Measurements from ENCODE around the gene CAMK2B.

CAMK2B gene

DNA sequence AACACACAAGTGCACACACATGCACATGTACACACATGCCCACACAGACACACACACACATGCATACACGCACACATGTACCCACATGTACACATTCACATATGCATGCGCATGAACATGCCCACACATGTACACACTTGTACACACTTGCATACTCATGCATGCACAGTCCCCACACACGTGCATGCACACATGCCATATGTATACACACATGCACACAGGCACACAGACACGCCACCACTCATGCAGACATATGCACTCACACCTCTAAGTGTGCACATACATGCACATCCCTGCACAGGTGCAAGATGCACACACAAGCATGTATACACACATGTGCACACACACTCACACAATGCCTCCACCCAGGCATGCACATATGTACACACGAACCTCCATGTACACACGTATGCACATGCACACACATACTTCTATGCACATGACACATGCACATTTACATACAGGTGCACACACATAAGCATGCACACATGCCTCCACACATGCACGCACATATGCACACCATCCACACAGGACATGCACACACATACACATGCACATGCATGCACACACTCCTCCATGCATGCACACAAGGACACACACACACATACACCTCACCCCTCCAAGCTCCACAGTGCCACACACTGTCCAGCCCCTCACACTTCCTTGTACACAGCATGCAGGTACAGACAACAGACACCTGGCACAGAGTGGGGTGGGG is 78.8 kb downstream of the CAMK2B start:
- no peak for DNase-seq (ENCODE audit: low spot score)
- TF ChIP-seq, protein P1, sequence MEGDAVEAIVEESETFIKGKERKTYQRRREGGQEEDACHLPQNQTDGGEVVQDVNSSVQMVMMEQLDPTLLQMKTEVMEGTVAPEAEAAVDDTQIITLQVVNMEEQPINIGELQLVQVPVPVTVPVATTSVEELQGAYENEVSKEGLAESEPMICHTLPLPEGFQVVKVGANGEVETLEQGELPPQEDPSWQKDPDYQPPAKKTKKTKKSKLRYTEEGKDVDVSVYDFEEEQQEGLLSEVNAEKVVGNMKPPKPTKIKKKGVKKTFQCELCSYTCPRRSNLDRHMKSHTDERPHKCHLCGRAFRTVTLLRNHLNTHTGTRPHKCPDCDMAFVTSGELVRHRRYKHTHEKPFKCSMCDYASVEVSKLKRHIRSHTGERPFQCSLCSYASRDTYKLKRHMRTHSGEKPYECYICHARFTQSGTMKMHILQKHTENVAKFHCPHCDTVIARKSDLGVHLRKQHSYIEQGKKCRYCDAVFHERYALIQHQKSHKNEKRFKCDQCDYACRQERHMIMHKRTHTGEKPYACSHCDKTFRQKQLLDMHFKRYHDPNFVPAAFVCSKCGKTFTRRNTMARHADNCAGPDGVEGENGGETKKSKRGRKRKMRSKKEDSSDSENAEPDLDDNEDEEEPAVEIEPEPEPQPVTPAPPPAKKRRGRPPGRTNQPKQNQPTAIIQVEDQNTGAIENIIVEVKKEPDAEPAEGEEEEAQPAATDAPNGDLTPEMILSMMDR (IDR thresholded peaks at IDR 0.05; ENCODE audit: borderline replicate concordance, control extremely low read depth, extremely low read depth, insufficient read depth, missing control alignments) = no peak
- in situ Hi-C loops (cut with MboI; ENCODE audit: low sequenced_read_pairs, unreplicated experiment) = no loop called here

DNA sequence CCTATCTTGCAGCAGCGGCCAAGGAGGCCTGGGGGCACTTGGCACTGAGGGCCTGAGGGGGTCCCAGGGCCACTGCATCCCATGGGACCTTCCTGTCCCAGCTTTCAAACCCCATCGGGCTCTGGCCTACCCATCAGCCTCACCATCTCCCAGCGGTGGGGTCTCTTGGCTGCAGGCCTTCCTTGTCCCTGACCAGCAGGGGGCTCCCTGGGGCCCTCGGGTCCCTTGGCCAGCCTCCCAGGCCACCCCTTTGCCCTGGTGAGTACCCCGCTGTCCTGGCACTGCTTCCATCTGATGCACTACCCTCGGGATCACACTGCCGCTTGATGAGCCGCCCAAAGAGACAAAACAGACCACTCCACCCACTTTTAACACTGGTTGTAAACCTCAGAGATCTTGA is 81.1 kb downstream of the CAMK2B start:
- TF ChIP-seq, protein P1 (IDR thresholded peaks at IDR 0.05; ENCODE audit: borderline replicate concordance, control extremely low read depth, extremely low read depth, insufficient read depth, missing control alignments) = peak; percentile 78
- in situ Hi-C loops (cut with MboI; ENCODE audit: low sequenced_read_pairs, unreplicated experiment) = no loop called here
- peak; percentile 86 for DNase-seq (ENCODE audit: low spot score)

DNA sequence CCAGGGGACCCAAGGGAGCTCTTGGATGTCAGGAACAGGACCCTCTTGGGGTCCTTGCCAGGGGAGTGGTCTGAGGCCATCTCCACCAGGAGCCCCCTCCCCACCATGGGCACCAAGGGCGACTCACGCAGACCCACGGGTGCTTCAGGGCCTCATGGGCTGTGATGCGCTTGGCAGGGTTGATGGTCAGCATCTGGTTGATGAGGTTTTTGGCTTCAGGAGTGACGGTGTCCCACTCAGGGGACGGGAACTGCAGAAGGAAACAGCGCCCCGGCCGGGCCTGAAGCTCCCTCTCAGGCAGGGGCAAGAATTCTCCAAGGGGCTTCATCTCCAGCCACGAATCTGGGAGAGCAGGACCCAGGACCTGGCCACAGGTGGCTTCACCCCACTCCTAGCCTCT is 83.3 kb downstream of the CAMK2B start:
- DNase-seq (ENCODE audit: low spot score) = no peak
- TF ChIP-seq, protein P1 (IDR thresholded peaks at IDR 0.05; ENCODE audit: borderline replicate concordance, control extremely low read depth, extremely low read depth, insufficient read depth, missing control alignments) = no peak
- in situ Hi-C loops (cut with MboI; ENCODE audit: low sequenced_read_pairs, unreplicated experiment) = no loop called here

DNA sequence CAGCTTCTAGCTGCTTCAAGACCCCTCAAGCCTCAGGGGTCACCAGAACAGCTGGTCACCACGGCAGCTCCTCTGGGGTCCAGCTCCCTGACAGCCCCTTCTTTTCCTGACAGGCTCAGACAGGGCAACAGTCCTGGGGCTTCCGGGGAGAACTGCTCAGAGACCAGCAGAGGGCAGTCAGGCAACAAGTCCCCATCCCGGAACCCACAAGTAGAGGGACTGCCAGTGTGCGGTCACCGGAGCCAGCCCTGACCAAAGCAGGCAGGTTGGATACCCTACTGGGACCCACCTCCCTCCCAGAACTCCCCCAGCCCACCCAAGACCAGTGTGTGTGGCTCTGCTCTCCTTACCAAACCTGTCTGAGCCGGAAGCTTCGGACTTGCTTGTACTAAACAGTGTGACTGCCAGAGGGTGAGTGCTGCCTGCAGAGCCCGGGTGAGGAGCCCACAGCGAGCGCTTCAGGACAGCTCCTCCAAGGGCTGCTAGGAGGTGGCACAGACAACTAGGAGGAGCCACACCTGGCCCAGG is 84.3 kb downstream of the CAMK2B start:
- TF ChIP-seq, protein P1 (IDR thresholded peaks at IDR 0.05; ENCODE audit: borderline replicate concordance, control extremely low read depth, extremely low read depth, insufficient read depth, missing control alignments) = peak; percentile 86
- peak; percentile 93 for DNase-seq (ENCODE audit: low spot score)
- in situ Hi-C loops (cut with MboI; ENCODE audit: low sequenced_read_pairs, unreplicated experiment) = no loop called here

DNA sequence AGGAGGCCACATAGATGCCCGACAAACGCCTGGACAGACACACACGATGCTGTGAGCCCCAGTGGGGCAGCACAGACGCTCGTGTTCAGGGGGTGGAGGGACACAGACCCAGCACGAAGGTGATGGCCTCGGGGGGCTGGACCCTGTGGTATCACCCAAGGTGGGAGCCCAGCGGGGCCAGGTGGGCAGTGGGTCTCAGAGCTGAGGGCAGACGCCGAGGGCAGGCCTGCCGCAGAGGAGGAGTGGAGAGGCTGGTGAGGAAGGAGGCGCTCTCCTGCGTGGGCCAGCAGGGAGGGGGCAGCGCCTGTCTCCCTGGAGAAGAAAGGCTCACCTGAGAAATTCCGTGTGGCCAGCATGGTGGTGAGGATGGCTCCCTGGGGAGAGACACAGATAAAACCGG is 85.0 kb downstream of the CAMK2B start:
- TF ChIP-seq, protein P1 (IDR thresholded peaks at IDR 0.05; ENCODE audit: borderline replicate concordance, control extremely low read depth, extremely low read depth, insufficient read depth, missing control alignments) = no peak
- in situ Hi-C loops (cut with MboI; ENCODE audit: low sequenced_read_pairs, unreplicated experiment) = no loop called here
- no peak for DNase-seq (ENCODE audit: low spot score)

DNA sequence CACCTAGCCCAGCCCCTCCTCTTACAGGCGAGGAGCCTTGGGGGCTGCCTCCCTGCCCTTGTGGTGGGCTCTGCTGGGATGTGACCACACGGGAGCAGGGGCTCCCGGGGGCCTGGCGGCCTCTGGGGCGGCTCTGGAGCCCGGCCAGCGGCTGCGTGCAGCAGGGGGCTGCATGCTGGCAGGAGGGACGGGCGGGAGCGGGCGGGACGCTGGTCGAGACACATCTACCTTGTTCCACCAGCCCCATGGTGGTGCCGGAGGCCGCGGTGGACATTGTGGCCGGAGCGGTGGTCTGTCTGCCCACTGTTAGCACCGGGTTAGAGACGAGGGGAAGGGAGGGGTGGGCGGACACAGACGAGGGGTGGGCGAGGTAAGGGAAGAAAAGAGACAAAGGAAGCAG is 86.0 kb downstream of the CAMK2B start:
- DNase-seq (ENCODE audit: low spot score) = no peak
- in situ Hi-C loops (cut with MboI; ENCODE audit: low sequenced_read_pairs, unreplicated experiment) = no loop called here
- TF ChIP-seq, protein P1 (IDR thresholded peaks at IDR 0.05; ENCODE audit: borderline replicate concordance, control extremely low read depth, extremely low read depth, insufficient read depth, missing control alignments) = no peak
